Kidney glomerular epithelial cell (primary cell): ENCODE data around the gene SLC35G1.

ENCODE experiments used
- DNase-seq: peaks from one replicate; lab custom pipeline; 2025; lab: John Stamatoyannopoulos, UW

The SLC35G1 gene

GRCh38 chr10:93893646-93894515 is at the start of gene SLC35G1:
Gene SLC35G1 (plus strand): TSS chr10:93893978. CDS start chr10:93894034, 56 bp downstream.
- peak; percentile 35 for DNase-seq

GRCh38 chr10:93844979-93845626 is 48.7 kb upstream of the SLC35G1 start:
- no peak for DNase-seq

- no peak for DNase-seq
Observed at GRCh38 chr10:93849593-93849992, 44.2 kb upstream of the SLC35G1 start.

GRCh38 chr10:93850031-93851015 is 43.5 kb upstream of the SLC35G1 start:
- DNase-seq: no peak

DNA sequence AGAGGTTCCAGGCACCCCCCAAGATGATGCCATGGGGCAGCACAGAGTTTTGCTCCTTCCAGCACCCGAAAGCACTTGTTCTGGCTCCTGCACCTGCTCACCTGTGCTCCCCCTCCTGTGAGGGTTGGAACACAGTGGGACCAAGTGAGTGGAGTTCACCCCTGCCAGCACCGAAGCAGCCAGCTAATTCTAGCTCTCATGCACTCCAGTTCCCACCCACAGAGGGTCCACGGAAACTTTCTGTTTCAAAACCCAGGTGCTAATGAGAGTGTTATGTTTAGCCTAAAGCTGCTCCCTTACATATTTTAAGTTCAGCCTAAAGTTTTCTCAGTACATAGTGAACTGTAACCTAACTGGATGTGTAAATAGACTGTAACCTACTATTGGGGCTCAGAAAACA is 42.6 kb upstream of the SLC35G1 start:
- no peak for DNase-seq

GRCh38 chr10:93852476-93853095 is 41.2 kb upstream of the SLC35G1 start:
- DNase-seq: no peak

GRCh38 chr10:93854975-93855374 is 38.8 kb upstream of the SLC35G1 start:
- DNase-seq: no peak

GRCh38 chr10:93856349-93857145 is 37.2 kb upstream of the SLC35G1 start:
- no peak for DNase-seq

DNA sequence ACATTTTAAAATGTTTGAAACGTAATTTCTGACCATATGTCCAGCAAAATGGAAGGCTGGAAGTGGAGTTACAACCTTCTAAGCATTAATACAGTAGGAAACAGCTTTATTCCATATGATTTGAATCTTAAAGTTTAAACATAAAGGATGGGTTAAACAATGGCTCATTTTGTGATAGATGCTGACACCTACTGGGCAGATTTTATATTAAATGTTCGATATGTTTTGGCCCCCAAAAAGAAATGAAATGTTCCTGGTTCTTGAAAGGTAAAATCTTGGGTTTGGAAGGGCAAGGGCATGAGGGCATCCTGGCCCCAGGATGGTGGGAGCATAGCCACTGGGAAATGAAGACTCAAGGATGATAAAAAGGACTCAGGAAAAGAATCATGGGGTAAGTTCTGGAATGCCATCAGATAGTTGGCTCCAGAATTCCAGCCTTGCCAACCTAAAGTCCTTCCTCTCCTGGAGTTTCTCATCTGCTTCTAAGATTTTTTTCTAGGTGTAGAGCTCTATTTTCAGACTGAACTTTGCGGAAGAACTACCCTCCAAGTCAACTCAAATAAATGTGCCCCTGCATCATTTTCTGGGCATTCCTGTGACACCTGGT is 34.6 kb upstream of the SLC35G1 start:
- no peak for DNase-seq

- DNase-seq: no peak
Observed at GRCh38 chr10:93861825-93862224, 32.0 kb upstream of the SLC35G1 start.

- DNase-seq: no peak
Observed at GRCh38 chr10:93865794-93866425, 27.9 kb upstream of the SLC35G1 start.

GRCh38 chr10:93867525-93867924 is 26.3 kb upstream of the SLC35G1 start:
- DNase-seq: no peak

- DNase-seq: no peak
Observed at GRCh38 chr10:93871671-93872204, 22.0 kb upstream of the SLC35G1 start.

DNA sequence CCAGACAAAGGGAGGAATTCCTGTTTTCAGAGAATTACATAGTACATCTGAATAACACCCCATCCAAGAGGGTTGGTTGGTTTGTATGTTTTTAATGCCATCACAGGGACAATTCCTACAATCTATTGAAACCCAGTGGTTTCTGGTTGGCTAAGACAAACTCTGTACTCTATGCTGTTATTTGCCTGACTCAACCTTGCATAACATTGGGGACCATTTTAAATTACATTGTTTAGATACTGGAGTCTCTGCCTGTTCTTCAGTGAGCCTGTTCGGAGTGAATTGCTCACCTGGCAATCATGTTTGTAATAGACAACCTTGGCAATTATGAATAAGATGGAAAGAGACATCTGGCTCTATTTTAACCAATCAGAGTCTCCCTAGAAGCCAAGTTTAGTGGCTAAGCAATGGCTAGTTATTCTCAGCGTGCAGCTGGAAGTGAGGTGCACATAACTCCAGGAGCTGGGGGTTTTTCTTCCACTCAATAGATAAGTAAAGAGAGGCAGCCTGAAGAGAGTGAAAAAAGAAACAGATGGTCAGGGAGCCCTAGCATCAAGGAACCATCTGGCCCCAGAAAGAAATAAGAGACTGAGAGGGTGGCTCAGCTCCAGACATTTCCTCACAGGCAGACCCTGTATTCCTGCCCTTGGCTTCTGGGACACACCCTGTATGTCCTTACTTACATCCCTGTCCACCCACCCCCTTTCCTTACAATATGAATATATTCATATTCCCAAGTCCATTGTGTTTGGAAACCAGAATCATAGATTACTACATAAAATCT is 21.2 kb upstream of the SLC35G1 start:
- DNase-seq: no peak

GRCh38 chr10:93873420-93874115 is 20.2 kb upstream of the SLC35G1 start:
- no peak for DNase-seq

DNA sequence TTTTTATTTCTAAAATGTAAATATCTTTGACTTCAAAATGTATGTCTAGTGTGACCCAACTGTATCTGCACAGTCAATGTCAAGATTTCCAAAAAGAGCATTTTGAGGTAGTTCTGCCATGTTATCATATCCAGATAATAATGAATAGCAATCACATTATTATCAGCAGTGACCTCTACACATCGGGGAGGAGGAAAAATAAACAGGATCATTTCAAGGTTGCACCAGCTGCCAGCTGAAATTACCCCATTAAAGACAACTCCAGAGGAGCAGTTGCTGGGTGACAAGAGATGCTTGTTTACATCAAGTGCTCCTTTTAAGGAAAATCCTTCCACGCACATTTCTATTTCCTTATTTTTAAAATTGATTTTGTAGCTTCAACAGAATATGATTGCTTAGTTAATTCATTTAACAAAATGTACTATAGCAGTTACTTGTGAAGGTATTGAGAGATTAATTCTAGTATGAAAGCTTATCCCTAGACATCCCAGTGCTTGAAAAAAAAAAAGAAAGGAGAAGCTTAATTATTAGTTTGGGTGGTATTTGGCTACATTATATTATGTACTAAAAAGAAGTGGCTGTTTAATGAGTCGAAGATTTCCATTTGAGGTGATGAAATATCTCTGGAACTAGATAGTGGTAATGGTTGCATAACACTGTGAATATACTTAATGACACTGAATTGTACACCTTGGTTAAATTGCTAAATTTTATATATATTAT is 19.3 kb upstream of the SLC35G1 start:
- peak; percentile 50 for DNase-seq

- DNase-seq: peak; percentile 50
Observed at GRCh38 chr10:93875032-93875358, 18.8 kb upstream of the SLC35G1 start.

DNA sequence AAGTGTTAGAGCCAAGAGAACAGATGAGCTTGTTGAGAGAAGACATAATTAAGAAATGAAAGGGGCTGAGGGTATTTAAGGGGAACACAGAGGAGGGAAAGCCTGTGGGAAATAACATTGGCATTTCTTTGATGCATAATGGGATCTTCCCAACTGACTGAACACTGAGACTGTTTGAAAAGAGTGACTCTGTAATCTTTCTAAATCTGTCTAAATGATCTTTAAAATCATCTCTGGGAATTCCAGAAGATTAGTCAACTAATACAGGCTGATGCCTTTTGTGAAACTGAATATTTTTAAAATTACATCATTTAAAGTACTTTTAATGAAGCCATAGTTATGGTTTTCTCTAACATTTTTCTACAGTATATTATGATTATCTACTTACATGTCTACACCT is 17.4 kb upstream of the SLC35G1 start:
- DNase-seq: peak; percentile 63
